SIG-M5 treated with dmso at 0.1 percent for 504 hours (cell line): ENCODE measurements around the gene TAF6L.
"Not testable (repeated sequence)": the region's sequence is repeated elsewhere in the genome, so short reads cannot be mapped to it uniquely, and the experiment has no call there.

Experiments used
- DNase-seq: peaks from one replicate; lab custom pipeline; 2025; ENCODE audit not compliant: unreplicated experiment; lab: John Stamatoyannopoulos, UW

Gene TAF6L

GRCh38 chr11:62757846-62758788, 13.1 kb upstream of the TAF6L start:
- DNase-seq = no peak

DNA sequence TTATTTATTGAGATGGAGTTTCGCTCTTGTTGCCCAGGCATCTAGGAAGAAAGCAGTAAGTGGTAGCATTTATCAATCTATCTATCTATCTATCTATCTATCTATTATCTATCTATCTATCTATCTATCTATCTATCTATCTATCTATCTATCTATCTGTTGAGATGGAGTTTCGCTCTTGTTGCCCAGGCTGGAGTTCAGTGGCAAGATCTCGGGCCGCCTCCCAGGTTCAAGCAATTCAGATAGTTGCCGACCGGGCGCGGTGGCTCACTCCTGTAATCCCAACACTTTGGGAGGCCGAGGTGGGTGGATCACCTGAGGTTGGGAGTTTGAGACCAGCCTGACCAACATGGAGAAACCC, 10.3 kb upstream of the TAF6L start:
- DNase-seq = not testable (repeated sequence)

GRCh38 chr11:62770778-62771143, 435 bp upstream of the TAF6L start:
- peak; percentile 62 for DNase-seq

- no peak for DNase-seq
Measured at GRCh38 chr11:62774407-62774806, 3.2 kb downstream of the TAF6L start.

DNA sequence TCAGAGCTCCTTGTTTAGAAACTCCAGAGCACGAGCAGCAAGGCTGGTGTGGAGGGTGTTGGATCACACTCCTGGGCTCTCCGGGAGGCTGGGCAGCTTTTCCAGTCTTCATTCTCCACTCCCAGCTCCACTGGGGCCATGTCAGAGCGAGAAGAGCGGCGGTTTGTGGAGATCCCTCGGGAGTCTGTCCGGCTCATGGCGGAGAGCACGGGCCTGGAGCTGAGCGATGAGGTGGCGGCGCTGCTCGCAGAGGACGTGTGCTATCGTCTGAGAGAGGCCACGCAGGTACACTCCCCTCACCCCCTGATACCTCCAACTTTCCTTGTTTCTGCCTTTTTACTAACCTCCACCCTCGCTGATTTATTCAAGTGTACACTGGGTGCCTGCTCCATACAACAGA, 4.5 kb downstream of the TAF6L start:
- DNase-seq = no peak

DNA sequence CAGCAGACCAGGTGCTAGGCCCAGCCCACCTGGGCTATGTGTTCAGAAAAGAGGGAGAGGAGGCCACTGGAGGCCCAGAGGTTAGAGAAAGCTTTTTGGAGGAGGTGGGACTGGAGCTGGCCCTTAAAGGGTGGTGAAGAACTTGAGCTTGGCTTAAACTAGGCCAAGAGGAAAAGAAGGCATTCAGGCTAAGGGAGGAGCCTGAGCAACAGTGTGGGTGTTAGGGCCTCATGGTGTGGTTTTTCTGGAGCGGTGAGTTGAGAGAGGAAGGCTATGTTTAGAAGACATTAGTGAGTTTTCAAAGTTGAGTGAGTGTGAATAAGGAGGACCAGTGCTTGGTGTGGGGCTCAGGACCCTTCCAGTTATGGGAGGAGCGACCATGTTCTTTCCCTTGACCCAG, 6.2 kb downstream of the TAF6L start:
- no peak for DNase-seq

- no peak for DNase-seq
Measured at GRCh38 chr11:62778441-62778840, 7.2 kb downstream of the TAF6L start.

- DNase-seq = no peak
Measured at GRCh38 chr11:62782753-62783152, 11.6 kb downstream of the TAF6L start.

DNA sequence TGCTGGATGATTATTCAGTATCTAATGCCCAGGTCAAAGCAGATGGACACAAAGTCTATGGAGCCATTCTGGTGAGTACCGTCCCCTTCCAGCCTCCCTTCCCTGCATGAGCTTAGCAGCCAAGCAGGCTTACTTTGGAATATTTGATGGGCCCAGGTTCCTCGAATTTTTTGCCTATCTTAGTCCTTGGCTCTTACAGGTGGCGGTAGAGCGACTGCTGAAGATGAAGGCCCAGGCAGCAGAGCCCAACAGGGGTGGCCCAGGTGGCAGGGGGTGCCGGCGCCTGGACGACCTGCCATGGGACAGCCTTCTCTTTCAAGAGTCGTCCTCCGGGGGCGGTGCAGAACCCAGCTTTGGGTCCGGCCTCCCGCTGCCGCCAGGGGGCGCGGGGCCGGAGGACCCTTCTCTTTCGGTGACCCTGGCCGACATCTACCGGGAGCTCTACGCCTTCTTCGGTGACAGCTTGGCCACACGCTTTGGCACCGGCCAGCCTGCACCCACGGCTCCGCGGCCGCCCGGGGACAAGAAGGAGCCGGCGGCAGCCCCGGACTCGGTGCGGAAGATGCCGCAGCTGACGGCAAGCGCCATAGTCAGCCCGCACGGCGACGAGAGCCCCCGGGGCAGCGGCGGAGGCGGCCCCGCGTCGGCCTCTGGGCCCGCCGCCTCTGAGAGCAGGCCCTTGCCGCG, 15.3 kb downstream of the TAF6L start:
- DNase-seq = peak; percentile 76

DNA sequence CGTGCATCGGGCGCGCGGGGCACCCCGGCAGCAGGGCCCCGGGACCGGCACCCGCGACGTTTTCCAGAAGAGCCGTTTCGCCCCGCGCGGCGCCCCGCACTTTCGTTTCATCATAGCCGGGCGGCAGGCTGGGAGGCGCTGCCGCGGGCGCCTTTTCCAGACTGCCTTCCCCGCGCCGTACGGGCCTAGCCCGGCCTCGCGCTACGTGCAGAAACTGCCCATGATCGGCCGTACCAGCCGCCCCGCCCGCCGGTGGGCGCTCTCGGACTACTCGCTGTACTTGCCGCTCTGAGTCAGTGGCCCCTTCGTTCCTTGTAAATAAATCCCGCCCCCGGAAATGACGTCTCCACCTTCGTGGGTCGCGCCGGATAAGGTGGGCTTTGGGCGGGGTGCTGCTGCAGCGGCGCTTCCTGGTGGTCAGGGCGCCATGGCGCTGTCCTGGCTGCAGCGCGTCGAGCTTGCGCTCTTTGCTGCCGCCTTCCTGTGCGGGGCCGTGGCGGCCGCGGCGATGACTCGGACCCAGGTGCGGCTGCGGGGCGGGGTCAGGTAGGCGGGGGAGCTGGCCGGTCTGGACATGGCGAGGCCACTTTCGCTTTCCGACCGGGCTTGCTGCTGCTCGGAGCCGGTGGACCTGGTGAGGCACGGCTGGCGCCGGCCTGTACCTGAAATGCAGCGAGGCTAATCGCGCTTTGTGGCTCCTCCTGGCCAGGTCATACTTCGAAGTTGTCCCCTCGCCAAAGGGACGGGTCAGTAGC, 16.0 kb downstream of the TAF6L start, which contains the start of gene TMEM179B:
Gene TMEM179B (plus strand): TSS at position 398 of the 755 bp plus-strand sequence. CDS start 30 bp downstream, at position 428.
- DNase-seq = peak; percentile 96

DNA sequence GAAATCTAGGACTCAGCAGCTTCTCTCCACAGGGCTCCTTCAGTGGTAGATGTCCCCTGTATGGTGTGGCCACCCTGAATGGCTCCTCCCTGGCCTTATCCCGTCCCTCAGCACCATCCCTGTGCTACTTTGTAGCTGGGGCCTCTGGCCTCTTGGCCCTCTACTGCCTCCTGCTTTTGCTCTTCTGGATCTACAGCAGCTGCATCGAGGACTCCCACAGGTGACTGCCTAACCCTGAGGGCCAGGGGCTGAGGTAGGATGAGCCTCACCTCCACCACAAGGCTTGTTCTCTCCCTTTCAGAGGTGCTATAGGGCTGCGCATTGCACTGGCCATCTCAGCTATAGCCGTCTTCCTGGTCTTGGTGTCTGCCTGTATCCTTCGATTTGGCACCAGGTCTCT, 17.8 kb downstream of the TAF6L start:
- no peak for DNase-seq

- DNase-seq = no peak
Measured at GRCh38 chr11:62789576-62789975, 18.4 kb downstream of the TAF6L start.

GRCh38 chr11:62791501-62792201, 20.5 kb downstream of the TAF6L start, which contains the start of gene TMEM223:
TMEM223 (minus strand) TSS chr11:62792006; CDS start chr11:62791994, 12 bp downstream.
- peak; percentile 78 for DNase-seq

DNA sequence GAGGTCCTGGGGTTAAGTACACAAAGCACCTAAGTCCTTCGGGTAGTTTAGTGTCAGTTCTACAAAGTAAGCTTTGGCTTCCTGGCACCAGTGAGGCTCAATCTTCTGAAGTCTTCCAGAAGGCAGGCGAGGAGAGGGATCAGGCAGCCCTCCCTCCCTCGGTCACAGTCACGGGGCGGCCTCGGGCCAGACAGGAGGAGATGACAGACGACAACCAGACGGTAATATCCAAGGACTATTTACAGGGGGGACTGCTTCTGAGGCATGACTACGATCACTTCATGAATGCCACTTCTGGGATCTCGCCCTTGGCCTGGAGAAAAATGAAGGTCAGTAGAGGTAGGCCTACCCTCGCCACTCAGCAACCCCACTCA, 21.0 kb downstream of the TAF6L start:
- no peak for DNase-seq

DNA sequence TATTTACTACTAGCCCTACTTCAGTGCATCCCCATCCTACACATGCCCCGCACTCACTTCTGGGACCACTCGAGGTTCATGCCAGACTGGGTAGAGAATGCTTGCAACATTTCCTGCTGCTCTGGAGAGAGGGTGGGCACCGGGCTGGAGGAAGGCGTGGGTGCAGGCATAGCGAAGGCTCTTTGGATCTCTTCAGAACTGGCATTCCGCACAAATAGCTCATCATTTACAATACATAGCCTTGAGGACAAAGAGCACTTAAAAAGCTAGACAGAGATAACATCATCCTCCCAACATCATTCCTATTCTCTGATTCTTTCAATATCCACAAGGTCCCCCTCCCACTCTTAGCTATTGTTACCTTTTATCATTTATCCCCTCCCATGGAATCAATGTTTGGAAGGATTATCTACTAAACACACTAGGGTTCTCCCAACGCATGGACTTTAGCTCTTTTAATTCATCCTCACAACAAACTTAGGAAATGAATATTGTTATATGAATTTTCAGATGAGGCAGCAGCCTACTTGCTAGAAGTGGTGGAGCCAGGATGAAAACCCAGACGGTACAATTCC, 23.1 kb downstream of the TAF6L start:
- DNase-seq = no peak

DNA sequence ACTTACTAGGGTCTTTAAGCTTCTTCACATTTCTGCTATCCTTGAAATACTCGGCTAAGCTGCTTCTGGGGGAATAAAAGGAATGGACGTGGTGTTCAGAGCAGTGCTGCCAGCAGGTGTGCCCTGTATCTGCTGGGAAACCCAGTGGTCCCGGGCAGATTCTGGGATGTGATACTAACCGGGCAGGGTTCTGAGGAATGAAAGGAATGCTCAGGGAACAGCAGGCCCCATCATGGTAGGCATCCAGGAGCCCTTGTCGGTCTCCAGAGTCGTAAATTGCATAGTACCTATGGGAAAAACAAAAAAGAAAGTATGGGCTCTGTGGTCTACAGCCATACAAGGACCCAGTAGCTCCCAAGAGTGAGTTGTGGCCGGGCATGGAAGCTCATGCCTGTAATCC, 25.1 kb downstream of the TAF6L start:
- no peak for DNase-seq

DNA sequence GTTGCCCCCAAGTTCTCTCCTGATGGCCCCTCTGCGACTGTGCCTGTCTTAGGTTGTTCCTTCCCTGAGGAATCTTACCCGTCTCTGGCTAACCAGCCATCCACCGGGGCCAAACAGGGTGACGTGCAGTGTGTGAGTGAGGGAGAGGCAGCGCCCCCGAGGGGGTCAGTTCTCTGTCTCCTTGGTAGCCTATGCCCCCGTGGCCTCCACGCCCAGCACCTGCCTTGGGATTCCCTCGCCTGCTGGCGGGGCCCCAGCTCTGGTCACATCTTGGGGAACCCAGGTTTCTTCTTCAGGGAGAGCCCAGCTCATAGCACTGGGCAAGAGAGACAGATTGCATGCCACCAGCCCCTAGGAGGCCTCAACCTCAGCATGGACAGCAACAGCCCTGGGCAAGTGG, 28.3 kb downstream of the TAF6L start:
- no peak for DNase-seq

DNA sequence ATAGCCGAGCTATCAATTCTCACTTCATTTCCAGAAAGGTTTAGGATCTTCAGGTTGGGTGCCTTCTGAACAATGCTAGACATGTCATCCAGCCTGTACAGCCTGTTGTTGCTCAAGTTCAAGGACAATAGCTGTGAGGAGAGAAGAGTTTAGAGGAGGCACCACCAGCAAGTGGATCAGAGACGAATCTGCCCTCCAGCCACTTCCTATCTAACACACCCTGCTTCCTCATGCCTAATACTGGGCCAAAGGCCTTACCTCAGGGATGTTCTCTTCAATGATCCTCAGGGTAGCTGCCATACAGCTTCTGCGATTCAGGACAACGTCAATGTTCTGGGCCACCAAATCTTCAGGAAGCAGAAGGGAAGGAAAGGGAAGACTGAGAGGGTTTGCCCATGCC, 29.9 kb downstream of the TAF6L start:
- DNase-seq = no peak

DNA sequence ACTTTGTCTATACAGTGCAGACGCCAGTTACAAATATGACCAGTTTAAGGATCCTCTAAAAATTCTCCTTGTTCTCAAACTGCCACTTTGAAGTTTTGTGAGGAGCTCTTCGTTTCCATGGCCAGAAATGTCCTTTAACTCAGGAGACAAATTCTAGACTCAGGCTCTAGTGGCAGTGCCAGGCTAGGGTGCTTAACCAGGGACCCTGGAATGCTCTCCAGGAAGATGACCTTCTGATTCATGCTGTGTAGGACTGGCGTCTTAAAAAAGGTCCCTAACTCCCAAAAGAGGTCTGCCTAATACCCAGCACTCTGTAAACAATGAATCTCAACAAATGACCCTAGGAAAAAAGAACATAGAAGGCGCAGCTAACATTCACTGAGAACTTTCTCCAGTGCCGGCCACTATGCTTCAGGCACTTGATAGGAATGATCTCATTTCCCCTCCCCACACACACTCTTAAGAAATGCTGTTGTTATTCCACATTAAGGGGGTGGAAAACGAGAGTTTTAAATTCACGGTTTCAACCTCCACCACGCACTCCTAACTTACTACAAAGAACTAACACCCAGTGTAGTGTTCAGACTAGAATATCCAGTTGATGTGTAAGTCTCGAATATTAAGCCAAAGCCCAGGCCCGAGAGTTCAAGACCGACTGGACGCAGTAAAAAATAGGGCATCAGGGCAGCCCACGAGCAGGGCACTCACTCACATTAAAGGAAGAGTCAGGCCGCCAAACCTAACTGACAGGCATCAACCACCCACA, 33.3 kb downstream of the TAF6L start:
- no peak for DNase-seq
